Measurements from ENCODE around the gene LRRC72.

DNA sequence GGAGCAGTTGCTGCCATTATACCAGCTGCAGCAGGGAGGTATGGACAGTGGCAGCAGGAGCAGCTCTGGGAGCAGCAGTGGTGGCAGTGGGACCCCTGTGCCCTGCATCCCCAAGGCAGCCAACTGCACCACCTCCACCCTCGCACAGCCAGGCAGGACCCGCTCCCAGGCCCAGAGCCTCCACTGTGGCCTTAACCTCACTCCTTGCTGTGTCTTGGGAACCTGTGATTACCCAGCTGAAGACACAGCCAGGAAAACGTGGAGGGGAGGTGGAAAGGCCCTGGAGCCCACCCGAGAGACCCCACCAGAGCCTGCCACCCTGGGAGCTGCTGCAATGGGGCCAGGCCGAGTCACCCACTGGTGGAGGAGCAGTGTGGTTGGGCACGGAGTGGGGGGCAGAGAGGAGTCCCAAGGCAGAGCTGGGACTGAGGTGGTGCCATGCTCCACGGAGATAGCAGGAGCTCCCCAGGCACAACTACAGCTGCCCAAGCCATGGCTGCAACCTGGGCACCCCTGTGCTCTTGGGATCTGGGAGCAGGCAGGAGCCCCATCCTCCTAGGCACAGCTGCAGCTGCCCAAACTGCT is 20.4 kb downstream of the LRRC72 start:
- TF ChIP-seq PPARA (CRISPR knock-in tag; IDR thresholded peaks at IDR 0.05; ENCODE audit: borderline replicate concordance), result no peak
- TF ChIP-seq, protein P1, sequence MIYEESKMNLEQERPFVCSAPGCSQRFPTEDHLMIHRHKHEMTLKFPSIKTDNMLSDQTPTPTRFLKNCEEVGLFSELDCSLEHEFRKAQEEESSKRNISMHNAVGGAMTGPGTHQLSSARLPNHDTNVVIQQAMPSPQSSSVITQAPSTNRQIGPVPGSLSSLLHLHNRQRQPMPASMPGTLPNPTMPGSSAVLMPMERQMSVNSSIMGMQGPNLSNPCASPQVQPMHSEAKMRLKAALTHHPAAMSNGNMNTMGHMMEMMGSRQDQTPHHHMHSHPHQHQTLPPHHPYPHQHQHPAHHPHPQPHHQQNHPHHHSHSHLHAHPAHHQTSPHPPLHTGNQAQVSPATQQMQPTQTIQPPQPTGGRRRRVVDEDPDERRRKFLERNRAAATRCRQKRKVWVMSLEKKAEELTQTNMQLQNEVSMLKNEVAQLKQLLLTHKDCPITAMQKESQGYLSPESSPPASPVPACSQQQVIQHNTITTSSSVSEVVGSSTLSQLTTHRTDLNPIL (CRISPR knock-in tag; IDR thresholded peaks at IDR 0.05; ENCODE audit: low read depth), result no peak
- no peak for TF ChIP-seq ZFP30 (CRISPR knock-in tag; IDR thresholded peaks at IDR 0.05)
- no peak for TF ChIP-seq ZFP3 (CRISPR knock-in tag; IDR thresholded peaks at IDR 0.05)
- no peak for TF ChIP-seq ESRRG (CRISPR knock-in tag; IDR thresholded peaks at IDR 0.05)
- TF ChIP-seq, protein P2, sequence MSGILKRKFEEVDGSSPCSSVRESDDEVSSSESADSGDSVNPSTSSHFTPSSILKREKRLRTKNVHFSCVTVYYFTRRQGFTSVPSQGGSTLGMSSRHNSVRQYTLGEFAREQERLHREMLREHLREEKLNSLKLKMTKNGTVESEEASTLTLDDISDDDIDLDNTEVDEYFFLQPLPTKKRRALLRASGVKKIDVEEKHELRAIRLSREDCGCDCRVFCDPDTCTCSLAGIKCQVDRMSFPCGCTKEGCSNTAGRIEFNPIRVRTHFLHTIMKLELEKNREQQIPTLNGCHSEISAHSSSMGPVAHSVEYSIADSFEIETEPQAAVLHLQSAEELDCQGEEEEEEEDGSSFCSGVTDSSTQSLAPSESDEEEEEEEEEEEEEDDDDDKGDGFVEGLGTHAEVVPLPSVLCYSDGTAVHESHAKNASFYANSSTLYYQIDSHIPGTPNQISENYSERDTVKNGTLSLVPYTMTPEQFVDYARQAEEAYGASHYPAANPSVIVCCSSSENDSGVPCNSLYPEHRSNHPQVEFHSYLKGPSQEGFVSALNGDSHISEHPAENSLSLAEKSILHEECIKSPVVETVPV (CRISPR knock-in tag; IDR thresholded peaks at IDR 0.05), result no peak
- TF ChIP-seq CSDC2 (CRISPR knock-in tag; IDR thresholded peaks at IDR 0.05), result no peak
- TF ChIP-seq, protein P3, sequence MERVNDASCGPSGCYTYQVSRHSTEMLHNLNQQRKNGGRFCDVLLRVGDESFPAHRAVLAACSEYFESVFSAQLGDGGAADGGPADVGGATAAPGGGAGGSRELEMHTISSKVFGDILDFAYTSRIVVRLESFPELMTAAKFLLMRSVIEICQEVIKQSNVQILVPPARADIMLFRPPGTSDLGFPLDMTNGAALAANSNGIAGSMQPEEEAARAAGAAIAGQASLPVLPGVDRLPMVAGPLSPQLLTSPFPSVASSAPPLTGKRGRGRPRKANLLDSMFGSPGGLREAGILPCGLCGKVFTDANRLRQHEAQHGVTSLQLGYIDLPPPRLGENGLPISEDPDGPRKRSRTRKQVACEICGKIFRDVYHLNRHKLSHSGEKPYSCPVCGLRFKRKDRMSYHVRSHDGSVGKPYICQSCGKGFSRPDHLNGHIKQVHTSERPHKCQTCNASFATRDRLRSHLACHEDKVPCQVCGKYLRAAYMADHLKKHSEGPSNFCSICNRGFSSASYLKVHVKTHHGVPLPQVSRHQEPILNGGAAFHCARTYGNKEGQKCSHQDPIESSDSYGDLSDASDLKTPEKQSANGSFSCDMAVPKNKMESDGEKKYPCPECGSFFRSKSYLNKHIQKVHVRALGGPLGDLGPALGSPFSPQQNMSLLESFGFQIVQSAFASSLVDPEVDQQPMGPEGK (CRISPR knock-in tag; IDR thresholded peaks at IDR 0.05; ENCODE audit: borderline replicate concordance), result no peak
- no peak for TF ChIP-seq GLIS3 (CRISPR knock-in tag; IDR thresholded peaks at IDR 0.05)
- TF ChIP-seq, protein P4, sequence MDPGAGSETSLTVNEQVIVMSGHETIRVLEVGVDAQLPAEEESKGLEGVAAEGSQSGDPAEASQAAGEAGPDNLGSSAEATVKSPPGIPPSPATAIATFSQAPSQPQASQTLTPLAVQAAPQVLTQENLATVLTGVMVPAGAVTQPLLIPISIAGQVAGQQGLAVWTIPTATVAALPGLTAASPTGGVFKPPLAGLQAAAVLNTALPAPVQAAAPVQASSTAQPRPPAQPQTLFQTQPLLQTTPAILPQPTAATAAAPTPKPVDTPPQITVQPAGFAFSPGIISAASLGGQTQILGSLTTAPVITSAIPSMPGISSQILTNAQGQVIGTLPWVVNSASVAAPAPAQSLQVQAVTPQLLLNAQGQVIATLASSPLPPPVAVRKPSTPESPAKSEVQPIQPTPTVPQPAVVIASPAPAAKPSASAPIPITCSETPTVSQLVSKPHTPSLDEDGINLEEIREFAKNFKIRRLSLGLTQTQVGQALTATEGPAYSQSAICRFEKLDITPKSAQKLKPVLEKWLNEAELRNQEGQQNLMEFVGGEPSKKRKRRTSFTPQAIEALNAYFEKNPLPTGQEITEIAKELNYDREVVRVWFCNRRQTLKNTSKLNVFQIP (CRISPR knock-in tag; IDR thresholded peaks at IDR 0.05; ENCODE audit: borderline replicate concordance, low read depth), result no peak
- no peak for TF ChIP-seq ZNF8 (CRISPR knock-in tag; IDR thresholded peaks at IDR 0.05)
